ENCODE results near the gene EHMT2. TPM values are rescaled to one million over a fixed set of nuclear protein-coding genes. Genes with fewer than 3 reads are reported as not detected.
"Not testable (repeated sequence)": the region's sequence is repeated elsewhere in the genome, so short reads cannot be mapped to it uniquely, and the experiment has no call there.

Gene EHMT2
- total RNA-seq, 2 donors from 2014 or later = 113 to 121 TPM

- peaks cover 2% of the 10 kb centered on the region for H3K4me1 ChIP-seq (ENCODE audit: control insufficient read depth, insufficient read depth, low read length)
- no peak overlapping the region for H3K4me3 Mint-ChIP-seq
- H3K36me3 ChIP-seq (ENCODE audit: control insufficient read depth, insufficient read depth, low read length) = no peaks in the 10 kb centered on the region
- peaks cover 9% of the 10 kb centered on the region for H3K4me1 Mint-ChIP-seq
- no peak overlapping the region for H3K9ac ChIP-seq (ENCODE audit: extremely low read depth, low read length, poor library complexity, severe bottlenecking)
- H3K9me3 Mint-ChIP-seq = no peaks in the 10 kb centered on the region
- no peak overlapping the region for H3K27ac Mint-ChIP-seq
- no peak overlapping the region for H3K4me3 ChIP-seq (ENCODE audit: low read length)
- 92 to 94% methylated on average over 4 of the region's 4 CpGs for WGBS, 2 experiments (ENCODE audit: insufficient coverage in 1 of 2, insufficient read length in 1 of 2)
- no peak for DNase-seq
- TF ChIP-seq, protein P1, sequence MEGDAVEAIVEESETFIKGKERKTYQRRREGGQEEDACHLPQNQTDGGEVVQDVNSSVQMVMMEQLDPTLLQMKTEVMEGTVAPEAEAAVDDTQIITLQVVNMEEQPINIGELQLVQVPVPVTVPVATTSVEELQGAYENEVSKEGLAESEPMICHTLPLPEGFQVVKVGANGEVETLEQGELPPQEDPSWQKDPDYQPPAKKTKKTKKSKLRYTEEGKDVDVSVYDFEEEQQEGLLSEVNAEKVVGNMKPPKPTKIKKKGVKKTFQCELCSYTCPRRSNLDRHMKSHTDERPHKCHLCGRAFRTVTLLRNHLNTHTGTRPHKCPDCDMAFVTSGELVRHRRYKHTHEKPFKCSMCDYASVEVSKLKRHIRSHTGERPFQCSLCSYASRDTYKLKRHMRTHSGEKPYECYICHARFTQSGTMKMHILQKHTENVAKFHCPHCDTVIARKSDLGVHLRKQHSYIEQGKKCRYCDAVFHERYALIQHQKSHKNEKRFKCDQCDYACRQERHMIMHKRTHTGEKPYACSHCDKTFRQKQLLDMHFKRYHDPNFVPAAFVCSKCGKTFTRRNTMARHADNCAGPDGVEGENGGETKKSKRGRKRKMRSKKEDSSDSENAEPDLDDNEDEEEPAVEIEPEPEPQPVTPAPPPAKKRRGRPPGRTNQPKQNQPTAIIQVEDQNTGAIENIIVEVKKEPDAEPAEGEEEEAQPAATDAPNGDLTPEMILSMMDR (conservative IDR thresholded peaks at IDR 0.05) = no peak
- peaks cover 3% of the 10 kb centered on the region for H3K27me3 Mint-ChIP-seq (ENCODE audit: insufficient read depth)
- H3K9me3 ChIP-seq (ENCODE audit: control insufficient read depth, low read length) = no peaks in the 10 kb centered on the region
- H3K27ac ChIP-seq (ENCODE audit: low read depth, low read length) = no peak overlapping the region
- no peaks in the 10 kb centered on the region for H3K36me3 Mint-ChIP-seq (ENCODE audit: low read depth)
- H3K27me3 ChIP-seq (ENCODE audit: control insufficient read depth, insufficient read depth, low read length, poor library complexity, severe bottlenecking) = no peaks in the 10 kb centered on the region
Measured at GRCh38 chr6:31908791-31909190, 11.3 kb upstream of the EHMT2 start.

GRCh38 chr6:31908255-31908654, 10.8 kb upstream of the EHMT2 start:
- H3K4me3 ChIP-seq (ENCODE audit: low read length); H3K27ac Mint-ChIP-seq; H3K9me3 ChIP-seq (ENCODE audit: control insufficient read depth, low read length); H3K9me3 Mint-ChIP-seq; DNase-seq; H3K36me3 Mint-ChIP-seq (ENCODE audit: low read depth); H3K27ac ChIP-seq (ENCODE audit: low read depth, low read length); H3K9ac ChIP-seq (ENCODE audit: extremely low read depth, low read length, poor library complexity, severe bottlenecking); H3K4me1 ChIP-seq (ENCODE audit: control insufficient read depth, insufficient read depth, low read length); H3K27me3 ChIP-seq (ENCODE audit: control insufficient read depth, insufficient read depth, low read length, poor library complexity, severe bottlenecking); H3K4me3 Mint-ChIP-seq; H3K27me3 Mint-ChIP-seq (ENCODE audit: insufficient read depth); H3K36me3 ChIP-seq (ENCODE audit: control insufficient read depth, insufficient read depth, low read length): not testable (repeated sequence)
- 98% methylated on average over 5 of the region's 5 CpGs; no CpG with 5 or more reads in 1 of the 2 experiments for WGBS, 2 experiments (ENCODE audit: insufficient coverage in 1 of 2, insufficient read length in 1 of 2)
- peaks cover 12% of the 10 kb centered on the region for H3K4me1 Mint-ChIP-seq

- DNase-seq = no peak
- H3K27me3 ChIP-seq (ENCODE audit: control insufficient read depth, insufficient read depth, low read length, poor library complexity, severe bottlenecking) = no peaks in the 10 kb centered on the region
- Mint-ChIP-seq H3K9me3 (no peaks in the 10 kb centered on the region), H3K36me3 (ENCODE audit: low read depth) (no peaks in the 10 kb centered on the region), H3K4me1 (peaks cover 20% of the 10 kb centered on the region), H3K4me3 (no peak overlapping the region), H3K27ac (no peak overlapping the region), H3K27me3 (ENCODE audit: insufficient read depth) (peaks cover 2% of the 10 kb centered on the region)
- WGBS, 2 experiments (ENCODE audit: insufficient coverage in 1 of 2, insufficient read length in 1 of 2) = 95 to 100% methylated on average over 3 to 7 of the region's 7 CpGs
- peaks cover 2% of the 10 kb centered on the region for H3K4me1 ChIP-seq (ENCODE audit: control insufficient read depth, insufficient read depth, low read length)
- H3K9ac ChIP-seq (ENCODE audit: extremely low read depth, low read length, poor library complexity, severe bottlenecking) = no peak overlapping the region
- no peak overlapping the region for H3K4me3 ChIP-seq (ENCODE audit: low read length)
- no peaks in the 10 kb centered on the region for H3K9me3 ChIP-seq (ENCODE audit: control insufficient read depth, low read length)
- TF ChIP-seq, protein P1 (conservative IDR thresholded peaks at IDR 0.05) = no peak
- H3K36me3 ChIP-seq (ENCODE audit: control insufficient read depth, insufficient read depth, low read length) = no peaks in the 10 kb centered on the region
- no peak overlapping the region for H3K27ac ChIP-seq (ENCODE audit: low read depth, low read length)
Measured at GRCh38 chr6:31907158-31907813, 9.8 kb upstream of the EHMT2 start.

DNA sequence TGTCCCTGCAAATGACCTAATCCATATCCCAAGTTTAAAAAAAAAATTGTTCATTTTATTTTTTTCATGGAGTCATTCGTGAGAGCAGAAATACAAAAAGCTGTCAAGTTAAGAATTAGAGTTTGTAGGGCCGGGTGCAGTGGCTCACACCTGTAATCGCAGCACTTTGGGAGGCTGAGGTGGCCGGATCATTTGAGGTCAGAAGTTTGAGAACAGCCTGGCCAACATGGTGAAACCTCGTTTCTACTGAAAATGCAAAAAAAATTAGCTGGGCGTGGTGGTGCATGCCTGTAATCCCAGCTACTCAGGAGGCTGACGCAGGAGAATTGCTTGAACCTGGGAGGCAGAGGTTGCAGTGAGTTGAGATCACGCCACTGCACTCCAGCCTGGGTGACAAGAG, 9.2 kb upstream of the EHMT2 start:
- not testable (repeated sequence) for H3K4me1 ChIP-seq (ENCODE audit: control insufficient read depth, insufficient read depth, low read length); H3K4me3 Mint-ChIP-seq; DNase-seq; H3K4me3 ChIP-seq (ENCODE audit: low read length); H3K36me3 Mint-ChIP-seq (ENCODE audit: low read depth); H3K27me3 ChIP-seq (ENCODE audit: control insufficient read depth, insufficient read depth, low read length, poor library complexity, severe bottlenecking); H3K36me3 ChIP-seq (ENCODE audit: control insufficient read depth, insufficient read depth, low read length); H3K9me3 ChIP-seq (ENCODE audit: control insufficient read depth, low read length); H3K9me3 Mint-ChIP-seq; H3K27ac ChIP-seq (ENCODE audit: low read depth, low read length); H3K27me3 Mint-ChIP-seq (ENCODE audit: insufficient read depth); H3K9ac ChIP-seq (ENCODE audit: extremely low read depth, low read length, poor library complexity, severe bottlenecking); H3K27ac Mint-ChIP-seq
- 90 to 92% methylated on average over 7 to 8 of the region's 8 CpGs for WGBS, 2 experiments (ENCODE audit: insufficient coverage in 1 of 2, insufficient read length in 1 of 2)
- peaks cover 20% of the 10 kb centered on the region for H3K4me1 Mint-ChIP-seq

Data from endodermal cell (in vitro differentiated cells).